Esophagus squamous epithelium (tissue), 4 donors: ENCODE measurements around the gene RAB29.

ENCODE experiments used
- CTCF ChIP-seq, 6 experiments: fragments of 450-650 bp in 4 of 6; fragments of 200-600 bp in 2 of 6; sonication (generic) in 2 of 6; IDR thresholded peaks; one replicate each; pipeline ENCODE4 v1.5.1; 2016 to 2019; ENCODE audit warnings: antibody characterized with exemption in 6 of 6, mild to moderate bottlenecking in 4 of 6, moderate library complexity in 4 of 6
- POLR2A ChIP-seq, 4 donors: fragments of 450-650 bp; IDR thresholded peaks; one replicate each; pipeline ENCODE4 v1.6.1; 2017; ENCODE audit warnings: antibody characterized with exemption in 4 of 4, mild to moderate bottlenecking in 4 of 4, moderate library complexity in 3 of 4

GRCh38 chr1:205751036-205751651 lies 24.1 kb downstream of the RAB29 start:
- TF ChIP-seq CTCF (IDR thresholded peaks at IDR 0.05): no peak
- no peak for TF ChIP-seq POLR2A (IDR thresholded peaks at IDR 0.05)
